Mucosa of descending colon (tissue), 3 donors: ENCODE measurements around the gene ZNF141. TPM values are rescaled to one million over a fixed set of nuclear protein-coding genes. Genes with fewer than 3 reads are reported as not detected.
A peak's percentile ranks its signal among the peaks of the same experiment; 100 is the strongest.
"Not testable (repeated sequence)": the region's sequence is repeated elsewhere in the genome, so short reads cannot be mapped to it uniquely, and the experiment has no call there.

Experiments used
- ATAC-seq: fragments of 200-7000 bp; cut with Tn5 transposase; one replicate; pipeline ENCODE4 v1.9.1; 2020; ENCODE audit warnings: mild to moderate bottlenecking, moderate library complexity
- DNase-seq, 3 donors: peaks; one replicate each; pipeline ENCODE4 v3.0.0-alpha.2; 2020
- H3K36me3 ChIP-seq: fragments of 200-600 bp; one replicate; pipeline ENCODE4 v1.8.0; 2021; ENCODE audit warnings: low read depth, mild to moderate bottlenecking
- H3K4me1 ChIP-seq: fragments of 200-600 bp; one replicate; pipeline ENCODE4 v1.8.0; 2021; ENCODE audit warnings: low read depth, mild to moderate bottlenecking
- H3K4me3 ChIP-seq: fragments of 200-600 bp; one replicate; pipeline ENCODE4 v1.8.0; 2021; ENCODE audit warnings: mild to moderate bottlenecking
- H3K9me3 ChIP-seq: fragments of 200-600 bp; one replicate; pipeline ENCODE4 v1.8.0; 2021; ENCODE audit warnings: mild to moderate bottlenecking
- CTCF ChIP-seq: fragments of 200-600 bp; IDR thresholded peaks from one replicate; pipeline ENCODE4 v1.8.0; 2022; ENCODE audit warnings: antibody characterized with exemption, mild to moderate bottlenecking
- intact Hi-C, 2 donors: fragments of 100-400 bp; cut with DNase I in 1 of 2; cut with micrococcal nuclease in 1 of 2; formaldehyde crosslinking; loops; one replicate each; pipeline versions ENCODE4 v1.11.0 to v1.11.1; 2022; cut with DNase I, micrococcal nuclease
- long read RNA-seq, 2 donors: library from polyadenylated mRNA; unstranded; transcript quantifications; one replicate each; pipeline ENCODE4 v2.0.0, GENCODE V29; 2019 to 2021
- total RNA-seq, 3 donors: library from RNA; stranded (reverse); fragmentation: NEBNext Ultra II Directional in 2 of 3; extraction: Animal tissue kit (Norgen Biotek cat#: 25700) in 2 of 3; gene quantifications; one replicate each; pipeline versions ENCODE4 v1.2.1 to v1.2.4, GENCODE V29; 2021 to 2023
- donor health status: DM: no; HTN: no; CAD: no; lungs with moderate emphysema.
- donor health status: DM: no; HTN: no; CAD: no.
- donor health status: DM: no; HTN: yes; CAD: no.

ZNF141 gene
- 10 to 100 TPM; 21.1 to 27.6 (median 23.9) TPM for total RNA-seq
- long read RNA-seq, donor 1, transcript ZNF141-201 (4 exons, 2,970 nt) = major isoform, 6 of 8 reads
- long read RNA-seq, donor 1, partial matches to known transcripts = 0 of 8 reads
- long read RNA-seq, donor 1, other reads (novel, unspliced or antisense) = 2 of 8 reads
- long read RNA-seq, donor 2, partial matches to known transcripts = 3 of 7 reads
- long read RNA-seq, donor 2, other reads (novel, unspliced or antisense) = 0 of 7 reads

- intact Hi-C loops = no loop called here
- Histone ChIP-seq H3K4me1 (peaks cover 2% of the 10 kb centered on the region), H3K36me3 (no peaks in the 10 kb centered on the region), H3K9me3 (peaks cover 32% of the 10 kb centered on the region), H3K4me3 (peak within 1 kb of the TSS; percentile 83)
- ATAC-seq (peak; percentile 95), DNase-seq (peak; percentile 94 to 96 (median 95))
- no peak for TF ChIP-seq CTCF
Observed at GRCh38 chr4:337143-337931, at the start of gene ZNF141. TSS of gene ZNF141 (plus strand) at chr4:337814. CDS start at chr4:337984, 170 bp downstream.

- H3K4me1 ChIP-seq = no peaks in the 10 kb centered on the region
- no peaks in the 10 kb centered on the region for H3K36me3 ChIP-seq
- intact Hi-C loops = no loop called here
- H3K9me3 ChIP-seq = peaks cover 46% of the 10 kb centered on the region
- TF ChIP-seq CTCF = no peak
- ATAC-seq (no peak), DNase-seq (no peak)
- H3K4me3 ChIP-seq = no peak overlapping the region
Observed at GRCh38 chr4:288891-289290, 48.7 kb upstream of the ZNF141 start.

- Histone ChIP-seq H3K4me3 (no peak overlapping the region), H3K36me3 (no peaks in the 10 kb centered on the region), H3K9me3 (peaks cover 27% of the 10 kb centered on the region), H3K4me1 (no peaks in the 10 kb centered on the region)
- TF ChIP-seq CTCF = no peak
- ATAC-seq (no peak), DNase-seq (no peak)
- intact Hi-C loops = no loop called here
Observed at GRCh38 chr4:294732-295131, 42.9 kb upstream of the ZNF141 start.

- ATAC-seq (no peak), DNase-seq (no peak)
- intact Hi-C loops = no loop called here
- Histone ChIP-seq H3K4me3 (no peak overlapping the region), H3K9me3 (peaks cover 17% of the 10 kb centered on the region), H3K4me1 (no peaks in the 10 kb centered on the region), H3K36me3 (no peaks in the 10 kb centered on the region)
- no peak for TF ChIP-seq CTCF
Observed at GRCh38 chr4:302381-302780, 35.2 kb upstream of the ZNF141 start.

- DNase-seq, H3K4me3 ChIP-seq, intact Hi-C loops, H3K4me1 ChIP-seq, ATAC-seq, H3K36me3 ChIP-seq: not testable (repeated sequence)
- H3K9me3 ChIP-seq = peaks cover 13% of the 10 kb centered on the region
Observed at GRCh38 chr4:304516-304915, 33.1 kb upstream of the ZNF141 start.

GRCh38 chr4:304969-305680, 32.5 kb upstream of the ZNF141 start, which contains the start of gene ZNF732:
TSS of gene ZNF732 (minus strand) at chr4:305474. CDS start at chr4:305310, 164 bp downstream.
- DNase-seq (peak in 1 of 3 donors; percentile 7), ATAC-seq (no peak)
- no peak for TF ChIP-seq CTCF
- Histone ChIP-seq H3K4me1 (no peaks in the 10 kb centered on the region), H3K36me3 (no peaks in the 10 kb centered on the region), H3K4me3 (no peak within 1 kb of the TSS), H3K9me3 (peaks cover 13% of the 10 kb centered on the region)
- intact Hi-C loops = no loop called here
